HuH-7 (cell line): ENCODE results near the gene CHRDL2.

Experiments used
- DNase-seq: peaks from one replicate; pipeline ENCODE4 v3.0.0; 2011; ENCODE audit warnings: low spot score

Gene CHRDL2

DNA sequence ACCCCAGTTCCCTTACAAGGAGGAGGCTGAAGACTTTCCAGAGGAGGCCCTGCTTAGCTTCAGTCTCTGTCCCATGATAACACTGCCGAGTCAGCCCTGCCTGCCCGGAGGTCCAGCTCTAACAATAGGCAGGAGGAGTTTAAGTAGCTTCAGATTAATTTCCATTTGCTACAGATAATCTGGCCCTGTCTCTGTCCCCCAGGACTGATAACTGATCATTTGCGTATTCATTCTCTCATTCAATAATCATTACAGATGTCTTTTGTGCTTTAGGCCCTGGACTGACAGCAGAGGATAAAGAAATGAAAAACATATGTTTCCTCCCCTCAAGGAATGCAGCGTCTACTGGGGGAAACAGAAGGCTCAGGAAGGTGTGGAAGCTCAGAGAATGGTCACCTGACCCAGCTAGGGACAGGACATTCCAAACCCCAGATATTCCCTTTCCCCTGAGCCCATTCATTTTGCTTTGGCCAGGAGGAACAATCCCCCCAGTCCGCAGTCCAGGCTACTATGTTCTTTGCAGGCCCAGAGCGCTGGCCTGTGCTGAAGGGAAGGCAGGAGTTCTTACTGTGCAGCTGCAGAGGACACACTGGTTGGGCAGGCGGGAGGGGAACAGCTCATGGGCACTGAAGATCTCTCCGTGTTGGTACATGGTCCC, 20.8 kb downstream of the CHRDL2 start:
- no peak for DNase-seq

- DNase-seq = no peak
Measured at GRCh38 chr11:74709175-74709574, 22.1 kb downstream of the CHRDL2 start.

DNA sequence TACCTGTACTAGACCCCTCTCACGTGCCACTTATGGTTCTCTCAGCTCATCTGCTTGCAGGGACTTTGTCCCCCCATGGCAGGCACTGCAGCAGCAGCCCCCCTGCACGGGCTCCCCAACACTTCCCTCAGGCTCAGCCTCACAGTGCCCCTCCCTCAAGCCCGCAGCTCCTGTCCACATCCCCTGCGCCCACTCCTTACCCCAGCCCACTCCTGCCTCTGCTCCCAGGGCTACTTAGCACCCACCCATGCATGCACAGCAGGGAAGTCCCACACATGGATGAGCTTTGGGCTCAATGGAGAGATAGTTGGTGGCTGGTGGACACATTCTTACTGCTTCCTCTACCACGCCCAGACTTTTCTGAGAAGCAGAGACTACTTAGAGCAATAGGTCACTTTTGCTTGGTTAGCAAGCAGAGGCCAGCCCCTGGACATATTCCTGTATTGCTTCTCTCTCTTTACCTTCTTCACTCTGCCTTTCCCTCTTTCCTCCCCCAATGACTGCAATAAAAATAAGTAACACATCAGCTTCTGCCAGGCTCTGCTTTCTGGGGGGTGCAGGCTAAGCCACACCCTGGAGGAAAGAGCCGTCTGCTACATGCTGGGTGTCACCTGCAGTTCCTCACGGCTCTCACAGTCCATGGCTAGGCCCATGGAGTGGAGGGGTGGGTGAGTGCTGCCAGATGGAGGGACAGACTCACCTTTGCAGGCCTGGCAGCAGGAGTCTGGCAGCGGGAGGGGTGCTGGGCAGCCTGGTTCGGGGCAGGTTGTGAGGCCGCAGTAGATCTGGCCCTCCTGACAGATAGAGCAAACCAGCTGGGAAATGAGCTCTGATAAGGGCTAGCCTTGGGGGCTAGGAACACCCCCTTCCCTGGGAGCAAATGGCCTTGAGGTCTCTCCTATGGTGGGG, 23.4 kb downstream of the CHRDL2 start:
- DNase-seq = no peak

GRCh38 chr11:74707182-74707581, 24.0 kb downstream of the CHRDL2 start:
- no peak for DNase-seq

- DNase-seq = no peak
Measured at GRCh38 chr11:74703211-74703610, 28.0 kb downstream of the CHRDL2 start.

- DNase-seq = peak; percentile 78
Measured at GRCh38 chr11:74702383-74703007, 28.7 kb downstream of the CHRDL2 start.

DNA sequence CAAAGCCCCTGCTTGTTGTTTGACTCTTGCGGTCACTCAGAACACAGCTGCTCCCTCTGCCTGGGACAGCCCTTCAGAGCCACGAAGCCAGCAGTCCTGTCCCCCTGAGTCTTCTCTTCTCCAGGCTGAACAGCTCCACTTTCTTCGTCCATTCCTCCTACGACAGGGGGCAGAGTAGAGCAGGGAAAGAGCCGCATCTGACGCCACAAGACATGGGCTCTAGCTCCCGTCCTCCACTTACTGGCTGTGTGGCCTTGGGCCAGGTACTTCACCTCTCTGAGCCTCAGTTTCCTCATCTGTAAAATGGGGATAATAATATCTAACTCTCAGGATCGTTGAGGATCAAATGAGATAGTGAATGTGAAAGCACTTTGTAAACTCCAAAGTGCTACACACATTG, 29.9 kb downstream of the CHRDL2 start:
- no peak for DNase-seq

DNA sequence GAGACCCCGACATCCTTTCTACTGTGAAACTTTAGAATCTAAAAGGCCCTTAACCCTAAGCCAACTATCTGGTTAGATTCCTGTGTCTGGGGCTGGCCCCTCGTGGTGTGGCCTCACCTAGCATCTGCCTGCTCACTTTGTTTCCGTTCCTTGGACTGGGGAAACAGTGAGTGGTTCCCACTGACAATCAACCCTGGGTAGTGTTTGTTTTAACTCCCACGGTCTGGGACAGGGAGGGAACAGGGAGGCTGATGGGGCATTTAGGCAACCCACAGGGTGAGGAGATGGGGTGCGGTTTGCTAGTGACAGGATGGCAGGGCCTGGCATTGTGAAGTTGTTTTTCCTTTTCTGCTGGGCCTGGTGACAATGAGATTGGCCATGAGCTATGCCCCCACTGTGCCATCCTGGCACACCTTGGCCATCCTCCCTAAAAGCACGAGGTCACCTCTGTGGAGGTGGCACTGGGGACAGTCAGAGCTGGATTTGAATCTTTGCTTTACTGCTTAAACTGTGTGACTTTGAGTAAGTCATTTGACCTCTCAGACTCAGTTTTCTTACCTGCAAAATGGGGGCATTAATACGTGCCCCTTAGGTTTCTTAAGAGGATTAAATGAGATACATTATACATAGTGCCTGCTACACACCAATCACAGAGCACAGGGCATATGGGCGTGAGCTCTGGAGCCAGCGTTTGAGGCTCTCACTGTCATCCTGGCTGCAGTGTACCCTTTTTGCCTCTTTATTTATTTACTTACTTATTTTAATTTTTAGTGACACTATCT, 31.4 kb downstream of the CHRDL2 start:
- no peak for DNase-seq

GRCh38 chr11:74697722-74698121, 33.5 kb downstream of the CHRDL2 start:
- no peak for DNase-seq

DNA sequence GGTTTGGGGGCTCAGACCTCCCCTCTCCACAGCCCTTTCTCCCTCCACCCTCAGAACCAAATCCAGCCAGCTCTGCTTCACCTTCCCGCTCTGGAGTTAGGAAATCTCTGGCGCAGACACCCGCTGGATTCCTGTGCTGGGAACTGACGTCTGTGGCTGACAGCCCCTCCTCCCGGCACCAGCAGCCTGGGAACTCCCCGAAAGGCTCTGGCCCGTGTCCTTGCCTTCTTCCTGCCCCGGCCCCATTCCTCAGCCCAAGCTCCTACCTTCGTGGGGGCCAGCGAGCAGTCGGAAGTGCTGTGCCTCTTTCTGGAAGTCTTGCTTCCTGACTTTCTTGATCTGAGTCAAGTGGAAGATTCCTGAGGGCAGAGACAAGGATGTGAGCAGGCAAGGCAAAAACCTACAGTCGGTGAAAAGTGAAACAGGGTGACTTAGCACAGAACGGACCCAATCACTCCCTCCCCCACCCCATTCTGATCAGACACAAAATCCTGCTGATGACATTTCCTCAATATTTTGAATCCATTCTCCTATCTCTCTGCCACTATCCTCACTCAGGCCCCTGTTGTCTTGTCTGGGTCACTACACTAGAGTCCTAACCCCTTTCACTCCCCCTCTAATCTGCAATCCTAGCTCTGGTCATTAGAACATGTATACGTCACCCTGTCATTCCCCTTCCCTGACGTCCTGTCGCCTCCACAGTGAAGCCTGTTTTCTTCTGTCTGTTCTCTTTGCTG, 34.1 kb downstream of the CHRDL2 start:
- DNase-seq = no peak

GRCh38 chr11:74696500-74696899, 34.7 kb downstream of the CHRDL2 start:
- no peak for DNase-seq

DNA sequence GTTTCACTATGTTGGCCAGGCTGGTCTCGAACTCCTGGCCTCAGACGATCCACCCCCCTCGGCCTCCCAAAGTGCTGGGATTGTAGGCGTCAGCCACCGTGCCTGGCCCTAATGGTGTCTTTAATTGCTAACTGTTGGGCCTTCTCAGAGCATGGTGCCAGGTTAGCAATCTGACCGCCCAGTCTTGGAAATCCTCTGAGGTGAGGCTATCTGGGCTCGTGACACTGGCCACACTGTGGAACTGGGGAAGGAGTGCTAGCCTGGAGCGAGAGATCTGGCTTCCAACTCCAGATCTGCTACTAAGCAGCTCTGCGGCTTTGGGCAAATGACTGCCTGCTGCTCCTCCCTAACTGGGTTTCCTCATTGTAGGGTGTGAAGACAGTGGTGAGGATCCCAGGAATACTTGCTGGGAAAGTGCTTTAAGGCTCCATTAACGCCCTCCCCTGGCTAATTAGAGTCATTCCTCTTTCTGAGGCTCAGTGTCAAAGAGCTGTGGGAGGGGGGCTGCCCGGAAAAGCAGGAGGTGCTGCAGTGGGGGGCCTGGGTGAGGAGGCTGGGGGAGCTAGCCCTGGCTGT, 35.4 kb downstream of the CHRDL2 start:
- DNase-seq = no peak

GRCh38 chr11:74694136-74694930, 36.9 kb downstream of the CHRDL2 start:
- DNase-seq = peak; percentile 48

DNA sequence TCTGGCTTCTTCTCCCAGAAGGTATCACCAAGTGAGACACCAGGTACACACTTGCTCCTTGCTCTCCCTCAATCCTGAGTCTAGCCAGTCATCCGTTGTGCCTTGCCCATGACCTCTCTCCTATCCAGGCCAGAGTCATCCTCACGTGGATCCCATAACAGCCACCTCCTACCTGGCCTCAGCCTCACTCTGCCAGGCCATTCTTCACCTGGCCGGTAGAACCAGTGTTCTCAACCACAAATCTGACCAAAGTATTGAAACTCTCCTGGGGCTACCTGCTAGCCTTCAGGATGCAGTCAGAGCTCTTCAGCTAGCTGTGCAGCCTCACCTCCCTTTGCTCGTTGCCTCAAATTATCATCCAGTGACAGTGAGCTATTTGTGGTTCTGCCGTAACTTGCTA, 37.7 kb downstream of the CHRDL2 start:
- no peak for DNase-seq

- no peak for DNase-seq
Measured at GRCh38 chr11:74691755-74692154, 39.5 kb downstream of the CHRDL2 start.

- DNase-seq = no peak
Measured at GRCh38 chr11:74689666-74690065, 41.6 kb downstream of the CHRDL2 start.

- no peak for DNase-seq
Measured at GRCh38 chr11:74687237-74688023, 43.8 kb downstream of the CHRDL2 start.

DNA sequence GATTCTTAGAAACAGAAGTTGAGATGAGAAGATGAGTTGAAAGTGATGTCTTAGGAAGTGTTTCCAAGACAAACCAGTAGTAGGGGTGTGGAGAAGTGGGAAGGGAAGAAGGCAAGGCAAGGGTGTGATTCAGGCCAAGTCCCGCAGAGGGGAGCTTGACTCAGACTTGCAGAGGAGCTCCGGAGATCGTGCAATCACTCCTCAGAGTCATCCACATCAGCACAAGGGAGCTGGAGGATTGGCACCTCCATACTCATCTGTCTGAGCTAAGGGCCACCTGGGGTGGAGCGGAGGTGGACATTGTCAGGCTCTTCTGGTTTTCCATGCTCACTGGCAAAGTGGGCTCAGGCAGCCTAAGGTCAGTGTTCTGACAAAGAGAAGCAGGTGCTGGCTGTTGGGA, 44.4 kb downstream of the CHRDL2 start:
- DNase-seq = no peak

DNA sequence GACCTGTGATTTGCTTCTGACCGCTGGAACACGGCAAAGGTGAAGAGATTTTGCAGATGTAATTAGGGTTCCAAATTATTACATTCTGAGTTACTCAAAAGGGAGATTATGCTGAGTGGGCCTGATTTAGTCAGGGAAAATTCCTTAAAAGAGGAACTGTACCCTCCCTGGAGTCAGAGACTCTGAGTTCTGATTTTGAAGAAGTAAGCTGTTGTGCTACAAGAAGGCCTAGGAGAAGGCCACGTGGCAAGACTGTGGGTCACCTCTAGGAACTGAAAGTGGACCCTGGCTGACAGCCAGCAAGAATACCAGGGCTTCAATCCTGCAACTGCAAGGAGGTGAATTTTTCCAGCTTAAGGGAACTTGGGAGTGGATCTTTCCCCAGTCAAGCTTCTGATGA, 45.3 kb downstream of the CHRDL2 start:
- DNase-seq = no peak

DNA sequence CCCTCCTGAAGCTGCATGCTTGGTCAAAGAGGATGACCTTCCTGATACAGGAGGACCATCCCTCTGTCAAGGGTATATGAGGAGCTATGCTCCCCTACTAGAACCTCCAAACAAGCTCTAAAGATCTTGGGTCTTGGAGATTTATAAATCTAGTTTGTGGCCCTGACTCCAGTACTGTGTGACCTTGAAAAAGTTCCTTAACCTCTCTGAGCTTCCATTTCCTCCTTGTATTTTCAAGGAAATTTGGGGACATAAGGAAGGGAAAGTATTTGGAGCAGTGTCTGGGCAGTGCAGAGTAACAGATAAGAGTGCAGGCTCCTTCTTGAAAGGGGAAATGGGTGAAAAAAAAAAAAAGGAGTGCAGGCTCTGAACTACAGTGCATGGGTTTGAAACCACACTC, 45.9 kb downstream of the CHRDL2 start:
- no peak for DNase-seq
